GM18517 (cell line): ENCODE results near the gene NOCT.
A peak's percentile ranks its signal among the peaks of the same experiment; 100 is the strongest.
"Not testable (repeated sequence)": the region's sequence is repeated elsewhere in the genome, so short reads cannot be mapped to it uniquely, and the experiment has no call there.

Source experiments
- ATAC-seq: cut with Tn5 transposase; IDR thresholded peaks from one replicate; pipeline ENCODE4 v1.9.1; 2021; ENCODE audit warnings: mild to moderate bottlenecking, moderate library complexity; ENCODE audit not compliant: unreplicated experiment

NOCT gene

GRCh38 chr4:139042981-139043460 lies 27.4 kb downstream of the NOCT start:
- no peak for ATAC-seq

DNA sequence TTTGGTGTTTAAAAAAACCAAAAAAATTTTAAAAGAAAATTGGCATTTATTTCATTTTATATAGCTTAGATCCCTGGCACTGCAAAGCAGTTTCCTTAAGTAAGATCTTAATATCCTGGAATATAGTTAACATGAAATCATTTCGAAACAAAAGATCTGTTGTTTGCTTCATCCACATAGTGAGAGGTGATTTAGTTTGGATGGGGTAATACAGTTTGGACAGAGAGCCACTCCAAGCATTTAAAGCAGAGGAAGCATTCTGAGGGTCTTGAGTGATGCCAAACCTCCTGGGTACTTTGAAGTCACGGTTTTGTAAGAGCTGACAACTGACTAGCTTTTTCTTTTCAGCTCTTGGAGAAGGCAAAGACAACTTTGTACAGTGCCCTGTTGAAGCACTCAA lies 28.7 kb downstream of the NOCT start:
- ATAC-seq = no peak

DNA sequence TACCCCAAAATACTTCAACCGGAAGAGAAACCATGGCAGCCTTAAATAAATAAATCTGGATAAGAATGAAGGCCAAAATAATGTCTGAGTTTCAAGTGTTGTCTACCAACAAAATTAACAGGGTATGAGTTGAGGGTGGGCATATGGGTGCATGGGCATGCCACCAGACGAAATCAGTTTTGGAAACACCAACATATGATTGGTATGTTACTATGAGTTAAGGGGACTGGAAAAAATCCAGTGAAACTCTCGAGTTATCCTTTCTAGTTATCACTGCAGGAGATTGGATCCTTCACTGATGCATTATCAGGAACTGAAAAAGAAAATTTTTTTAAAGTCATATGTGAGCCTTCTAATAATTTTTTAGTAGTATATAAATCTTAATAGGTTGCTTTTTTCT lies 32.4 kb downstream of the NOCT start:
- ATAC-seq = no peak

GRCh38 chr4:139050446-139050845 lies 34.9 kb downstream of the NOCT start:
- no peak for ATAC-seq

- no peak for ATAC-seq
Measured at GRCh38 chr4:139053909-139054308, 38.3 kb downstream of the NOCT start.

GRCh38 chr4:139054791-139055505 lies 39.4 kb downstream of the NOCT start:
- no peak for ATAC-seq

DNA sequence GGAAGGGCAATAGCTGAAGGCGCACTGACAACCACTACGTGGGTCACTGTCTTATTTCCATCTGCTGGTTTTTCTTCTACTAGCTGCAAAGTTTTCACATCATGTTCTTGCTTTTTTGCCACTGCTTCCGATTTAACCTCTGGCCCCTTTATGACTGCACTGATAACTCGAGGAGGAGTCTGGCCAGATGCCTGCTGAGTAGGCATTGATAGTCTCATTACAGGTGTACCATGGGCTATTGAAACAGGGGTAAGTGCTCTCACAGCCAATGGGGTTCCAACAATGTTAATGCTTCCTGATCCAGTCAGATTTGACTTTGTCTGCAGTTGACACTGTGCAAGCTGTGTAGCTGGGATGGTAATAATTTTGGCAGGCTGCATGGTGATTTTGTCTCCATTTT lies 43.4 kb downstream of the NOCT start:
- ATAC-seq = not testable (repeated sequence)

DNA sequence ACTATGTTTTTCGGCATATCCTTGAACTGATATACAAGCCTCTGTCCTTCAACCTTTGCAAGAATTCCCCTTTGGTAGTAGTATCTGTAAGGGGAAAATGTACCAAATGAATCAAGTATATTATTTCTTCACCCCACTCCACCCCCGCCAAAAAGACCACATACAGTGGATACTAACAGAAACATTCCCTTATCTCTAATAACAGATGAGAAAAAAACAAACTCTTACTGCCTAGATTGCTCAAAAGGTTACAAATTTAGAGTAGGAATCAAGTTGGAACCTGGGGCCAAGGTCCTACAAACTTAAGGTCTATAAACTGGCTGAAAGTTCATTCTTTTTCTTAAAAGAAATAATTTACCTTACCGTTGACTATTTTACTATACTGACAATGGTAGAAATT lies 45.0 kb downstream of the NOCT start:
- ATAC-seq = no peak

- ATAC-seq = no peak
Measured at GRCh38 chr4:139076016-139076744, 60.6 kb downstream of the NOCT start.

DNA sequence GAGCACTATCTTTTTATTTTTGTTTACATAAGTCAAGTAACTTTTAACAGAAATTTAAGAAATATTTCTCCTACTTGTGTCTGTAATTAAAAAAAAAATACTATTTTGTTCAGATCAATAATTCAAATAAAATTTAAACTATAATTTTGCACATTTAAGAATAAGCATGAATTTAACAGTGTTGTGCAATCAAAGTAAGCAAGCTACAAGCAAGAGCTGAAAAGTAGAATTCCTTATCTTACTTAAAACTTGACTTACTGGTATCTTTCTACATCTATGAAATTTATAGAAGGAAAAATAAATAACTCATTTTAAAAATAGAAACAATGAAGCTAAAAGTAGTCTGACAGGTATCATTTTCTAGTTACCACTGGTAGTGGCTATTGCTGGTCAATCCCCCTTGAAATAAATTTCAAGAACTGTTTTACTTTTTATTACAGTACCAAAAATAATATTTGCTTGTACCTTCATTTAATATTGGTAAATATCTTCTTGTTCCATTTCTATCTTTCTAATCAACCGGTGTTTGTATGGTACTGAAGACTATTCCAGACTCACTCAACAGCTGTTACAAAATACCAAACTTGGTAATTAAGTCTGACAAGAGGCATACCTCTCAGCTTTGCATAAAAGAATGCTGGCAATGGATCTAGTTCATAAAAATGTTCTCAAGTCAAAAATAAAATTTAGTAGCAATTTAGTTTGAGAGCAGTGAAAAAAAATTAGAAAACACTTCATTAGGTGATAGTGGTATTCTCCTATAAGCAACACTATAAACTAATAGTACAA lies 62.2 kb downstream of the NOCT start:
- no peak for ATAC-seq

DNA sequence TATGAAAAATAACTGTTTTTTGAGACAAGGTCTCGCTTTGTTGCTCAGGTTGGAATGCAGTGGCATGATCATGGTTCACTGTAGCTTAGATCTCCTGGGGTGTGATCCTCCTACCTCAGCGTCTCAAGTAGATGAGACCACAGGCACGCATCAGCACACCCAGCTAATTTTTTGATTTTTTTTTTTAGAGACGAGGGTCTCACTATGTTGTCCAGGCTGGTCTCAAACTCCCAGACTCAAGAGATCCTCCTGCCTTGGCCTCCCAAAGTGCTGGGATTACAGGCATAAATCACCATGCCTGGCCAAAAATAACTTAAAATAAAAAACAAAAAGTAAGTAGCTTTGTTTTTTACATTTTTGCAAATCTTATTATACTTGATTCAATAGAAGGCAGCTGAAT lies 63.3 kb downstream of the NOCT start:
- ATAC-seq = no peak

GRCh38 chr4:139082750-139083606 lies 67.4 kb downstream of the NOCT start:
- ATAC-seq = peak; percentile 88

DNA sequence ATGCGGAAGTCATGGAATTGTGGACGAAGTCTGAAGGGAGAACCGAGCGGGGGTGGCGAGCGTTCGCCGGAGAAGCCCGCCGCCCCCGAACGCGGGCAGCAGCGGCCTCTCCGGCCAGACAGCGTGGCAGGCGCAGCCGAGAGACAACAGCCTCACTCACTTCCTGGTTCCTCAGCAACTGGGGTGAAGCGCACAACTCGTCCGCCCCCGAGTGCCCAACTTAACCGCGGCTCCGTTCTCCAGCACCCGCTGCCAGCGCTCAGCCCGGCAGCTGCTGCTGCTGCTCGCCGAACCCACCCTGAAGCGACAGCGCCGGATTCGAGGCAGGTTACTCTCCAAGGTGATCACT lies 68.0 kb downstream of the NOCT start:
- ATAC-seq = peak; percentile 29

DNA sequence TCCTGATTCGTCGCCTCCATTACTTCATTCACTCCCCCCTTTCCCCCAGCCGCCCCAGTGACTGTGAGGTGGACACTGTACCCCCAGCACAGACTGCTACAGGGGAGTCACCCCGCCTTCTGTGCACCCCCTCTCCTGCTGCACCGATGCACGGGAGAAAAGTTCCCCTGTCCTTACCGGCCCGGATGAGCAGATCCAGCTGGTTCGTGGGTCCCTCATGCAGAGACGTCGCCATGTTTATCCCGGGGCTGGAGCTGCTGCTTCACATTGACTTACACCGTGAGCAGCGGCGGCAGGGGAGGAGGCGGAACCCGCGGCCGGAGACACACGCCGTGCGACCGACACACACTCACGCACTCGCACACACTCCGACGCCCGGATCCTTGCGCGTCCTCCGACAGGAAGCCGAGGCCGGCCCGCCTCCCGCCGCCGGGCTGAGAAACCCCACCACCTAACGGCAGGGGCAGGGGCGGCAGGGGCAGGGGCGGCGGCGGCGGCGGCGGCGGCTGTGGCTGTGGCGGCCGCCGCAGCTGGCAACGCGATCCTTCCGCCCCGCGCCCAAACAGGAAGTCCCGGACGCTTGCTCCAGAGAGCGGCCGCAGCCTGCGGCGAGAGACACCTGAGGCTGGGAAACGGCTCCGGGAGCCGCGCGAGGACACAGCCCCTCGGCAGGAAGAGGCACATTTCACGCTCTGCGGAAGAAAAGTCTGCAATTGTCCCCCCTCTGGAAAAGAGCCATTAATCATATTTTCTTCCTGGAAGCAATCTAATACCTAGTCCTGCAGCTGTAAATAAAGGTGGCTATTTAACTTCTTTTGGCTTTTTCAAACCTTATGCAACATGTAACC lies 68.6 kb downstream of the NOCT start:
- peak; percentile 52 for ATAC-seq

- no peak for ATAC-seq
Measured at GRCh38 chr4:139084804-139085093, 69.2 kb downstream of the NOCT start.

DNA sequence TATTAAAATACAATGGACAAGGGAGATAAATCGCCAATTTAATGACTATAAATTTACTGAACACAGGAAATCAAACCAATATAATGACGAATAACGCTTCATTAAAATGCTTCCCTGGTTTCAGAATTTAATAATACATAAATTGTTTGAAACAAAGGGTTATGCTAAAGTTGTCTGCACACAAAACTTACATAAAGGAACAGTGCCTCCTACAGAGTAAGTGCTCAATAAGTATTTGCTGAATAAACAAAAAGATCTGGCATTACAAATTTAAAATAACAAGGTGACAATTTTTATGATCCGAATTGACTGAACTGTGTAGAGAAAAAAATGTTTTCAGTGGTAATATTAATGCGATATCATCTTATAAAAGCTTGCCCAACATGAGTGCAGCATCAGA lies 69.6 kb downstream of the NOCT start:
- no peak for ATAC-seq

- ATAC-seq = no peak
Measured at GRCh38 chr4:139092271-139092670, 76.7 kb downstream of the NOCT start.
